Measurements from ENCODE around the gene SLC16A9.
"Not testable (repeated sequence)": the region's sequence is repeated elsewhere in the genome, so short reads cannot be mapped to it uniquely, and the experiment has no call there.

The SLC16A9 gene, protein sequence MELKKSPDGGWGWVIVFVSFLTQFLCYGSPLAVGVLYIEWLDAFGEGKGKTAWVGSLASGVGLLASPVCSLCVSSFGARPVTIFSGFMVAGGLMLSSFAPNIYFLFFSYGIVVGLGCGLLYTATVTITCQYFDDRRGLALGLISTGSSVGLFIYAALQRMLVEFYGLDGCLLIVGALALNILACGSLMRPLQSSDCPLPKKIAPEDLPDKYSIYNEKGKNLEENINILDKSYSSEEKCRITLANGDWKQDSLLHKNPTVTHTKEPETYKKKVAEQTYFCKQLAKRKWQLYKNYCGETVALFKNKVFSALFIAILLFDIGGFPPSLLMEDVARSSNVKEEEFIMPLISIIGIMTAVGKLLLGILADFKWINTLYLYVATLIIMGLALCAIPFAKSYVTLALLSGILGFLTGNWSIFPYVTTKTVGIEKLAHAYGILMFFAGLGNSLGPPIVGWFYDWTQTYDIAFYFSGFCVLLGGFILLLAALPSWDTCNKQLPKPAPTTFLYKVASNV

DNA sequence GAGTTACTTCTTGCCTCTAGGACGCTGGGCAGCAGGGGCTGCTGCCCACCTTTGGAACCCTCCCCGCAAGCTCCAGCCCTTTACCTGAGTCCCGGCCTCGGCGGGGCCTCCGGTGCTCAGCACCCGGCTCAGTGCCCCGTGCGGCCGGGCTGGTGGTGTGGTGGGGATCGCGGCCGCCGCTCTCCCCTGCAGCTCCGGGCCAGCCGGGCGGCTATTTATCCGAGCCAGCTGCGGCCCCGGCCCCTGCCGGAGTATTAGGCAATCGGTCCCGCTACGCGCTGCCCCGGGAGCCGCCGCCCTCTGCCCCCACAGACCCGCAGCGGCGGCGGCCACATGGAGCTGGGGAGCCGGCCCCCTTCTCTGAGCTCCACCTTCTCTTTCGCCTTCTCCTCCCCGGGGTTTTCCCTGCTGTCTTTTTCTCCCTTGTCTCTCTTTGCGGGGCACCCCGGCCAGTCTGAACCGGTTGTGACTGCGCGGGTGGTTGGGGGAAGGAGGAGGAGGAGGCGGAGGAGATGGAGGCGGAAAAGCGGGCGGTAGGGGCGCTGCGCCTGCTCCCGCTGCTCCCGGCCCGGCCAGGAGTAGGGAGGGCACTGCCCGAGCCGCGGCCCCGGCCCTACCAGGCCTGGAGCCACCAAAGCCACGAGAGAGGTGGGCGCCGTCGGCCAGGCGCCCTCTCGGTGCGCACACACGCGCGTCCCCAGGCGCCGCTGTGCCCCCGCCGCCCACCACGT, at the start of gene SLC16A9:
Gene SLC16A9 (minus strand): TSS at position 456 of the 731 bp plus-strand sequence. CDS start 25,559 bp downstream, outside the sequence.
- peak; percentile 11 for DNase-seq

DNA sequence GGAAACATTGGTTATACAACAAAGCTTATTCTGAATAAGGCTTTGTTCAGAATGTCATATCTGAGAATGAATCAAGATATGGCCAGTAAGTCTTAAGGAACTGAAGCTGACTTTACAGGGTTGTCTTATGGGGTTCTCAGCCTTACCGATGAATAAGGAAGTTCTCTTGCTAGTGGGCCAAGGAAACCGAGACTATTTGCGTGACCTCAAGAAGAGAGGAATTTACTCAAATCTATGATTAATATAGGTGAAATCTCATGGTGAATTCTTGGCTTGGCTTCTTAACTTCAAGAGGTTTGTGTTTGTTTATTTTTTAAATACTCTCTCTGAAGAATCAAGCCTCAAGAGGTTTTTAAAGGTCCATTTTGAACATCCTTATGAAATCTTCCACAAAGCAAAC, 48.3 kb upstream of the SLC16A9 start:
- no peak for DNase-seq

DNA sequence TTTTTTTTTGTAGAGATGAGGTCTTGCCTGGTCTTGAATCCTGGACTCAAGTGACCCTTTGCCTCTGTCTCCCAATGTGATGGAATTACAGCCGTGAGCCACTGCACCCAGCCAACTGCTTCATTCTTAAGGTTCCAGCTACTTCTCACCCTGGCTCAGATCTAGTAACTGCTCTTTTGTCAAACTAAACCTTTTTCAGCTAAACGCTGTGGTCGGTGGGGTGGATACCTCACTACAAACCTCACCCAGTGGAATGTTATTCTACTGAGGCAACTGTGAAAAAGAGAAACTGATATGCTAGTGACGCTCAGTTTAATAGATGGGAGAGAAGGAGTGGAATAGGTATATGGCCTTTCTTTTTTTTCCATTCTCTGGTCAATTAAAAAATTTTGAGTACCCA, 45.3 kb upstream of the SLC16A9 start:
- DNase-seq = no peak

GRCh38 chr10:59753267-59753666, 43.6 kb upstream of the SLC16A9 start, which contains the start of gene MRLN:
Gene MRLN, minus strand, starts transcription at chr10:59753455.
- no peak for DNase-seq

DNA sequence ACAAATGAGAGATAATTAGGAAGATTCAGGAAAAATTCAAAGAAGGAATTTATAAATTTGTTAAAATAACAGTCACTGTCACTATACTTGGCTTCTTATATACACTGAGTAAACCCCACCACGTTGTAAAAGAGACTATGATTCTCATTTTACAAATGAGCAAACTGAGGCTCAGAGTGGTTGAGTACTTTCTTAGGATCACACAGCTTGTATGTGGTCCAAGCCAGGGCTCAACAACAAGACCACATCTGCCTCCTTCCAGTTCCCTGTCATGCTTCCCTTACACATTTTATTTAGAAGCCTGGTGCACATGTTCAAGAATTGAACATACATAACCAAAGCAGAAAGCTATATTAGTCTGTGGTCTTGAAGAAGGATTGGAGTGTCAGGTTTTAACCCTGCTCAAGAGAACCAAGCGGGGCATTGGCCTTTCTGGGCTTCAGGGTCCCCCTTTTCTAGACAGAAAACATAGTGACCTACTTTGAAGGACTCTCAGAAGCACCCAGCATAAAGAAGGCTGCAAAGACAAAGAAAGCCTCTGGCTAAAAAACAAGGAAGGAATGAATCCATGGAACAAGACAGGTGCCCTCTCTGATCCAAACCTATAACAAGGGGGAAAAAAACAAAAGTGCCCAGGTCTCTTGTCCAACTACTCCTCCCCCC, 42.8 kb upstream of the SLC16A9 start:
- no peak for DNase-seq

- DNase-seq = no peak
These were observed 40.7 kb upstream of the SLC16A9 start for GRCh38 chr10:59750155-59750945.

- DNase-seq = no peak
These were observed 39.2 kb upstream of the SLC16A9 start for GRCh38 chr10:59748834-59749233.

- DNase-seq = no peak
These were observed 35.6 kb upstream of the SLC16A9 start for GRCh38 chr10:59745163-59745650.

DNA sequence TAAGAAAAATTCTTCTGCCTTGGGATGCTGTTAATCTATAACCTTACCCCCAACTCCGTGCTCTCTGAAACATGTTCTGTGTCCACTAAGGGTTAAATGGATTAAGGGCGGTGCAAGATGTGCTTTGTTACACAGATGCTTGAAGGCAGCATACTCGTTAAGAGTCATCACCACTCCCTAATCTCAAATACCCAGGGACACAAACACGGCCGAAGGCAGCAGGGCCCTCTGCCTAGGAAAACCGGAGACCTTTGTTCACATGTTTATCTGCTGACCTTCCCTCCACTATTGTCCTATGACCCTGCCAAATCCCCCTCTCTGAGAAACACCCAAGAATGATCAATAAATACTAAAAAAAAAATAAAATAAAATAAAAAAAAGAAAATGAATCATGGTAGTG, 35.1 kb upstream of the SLC16A9 start:
- DNase-seq = not testable (repeated sequence)

GRCh38 chr10:59744156-59744555, 34.5 kb upstream of the SLC16A9 start:
- not testable (repeated sequence) for DNase-seq

- DNase-seq = no peak
These were observed 31.9 kb upstream of the SLC16A9 start for GRCh38 chr10:59741583-59741982.

DNA sequence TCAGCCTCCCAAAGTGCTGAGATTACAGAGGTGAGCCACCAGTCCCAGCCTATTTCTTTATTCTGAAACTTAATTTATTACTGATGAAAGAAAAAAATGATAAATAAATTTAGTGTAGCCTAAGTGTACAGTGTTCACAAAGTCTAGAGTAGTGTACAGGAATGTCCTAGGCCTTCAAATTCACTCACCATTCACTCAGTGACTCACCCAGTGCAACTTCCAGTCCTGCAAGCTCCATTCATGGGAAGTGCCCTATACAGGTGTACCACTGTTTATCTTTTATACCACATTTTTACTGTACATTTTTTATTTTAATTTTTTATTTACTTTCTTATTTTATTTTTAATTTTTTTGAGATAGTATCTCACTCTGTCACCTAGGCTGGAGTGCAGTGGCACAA, 31.4 kb upstream of the SLC16A9 start:
- DNase-seq = no peak

GRCh38 chr10:59736749-59737148, 27.1 kb upstream of the SLC16A9 start:
- no peak for DNase-seq

DNA sequence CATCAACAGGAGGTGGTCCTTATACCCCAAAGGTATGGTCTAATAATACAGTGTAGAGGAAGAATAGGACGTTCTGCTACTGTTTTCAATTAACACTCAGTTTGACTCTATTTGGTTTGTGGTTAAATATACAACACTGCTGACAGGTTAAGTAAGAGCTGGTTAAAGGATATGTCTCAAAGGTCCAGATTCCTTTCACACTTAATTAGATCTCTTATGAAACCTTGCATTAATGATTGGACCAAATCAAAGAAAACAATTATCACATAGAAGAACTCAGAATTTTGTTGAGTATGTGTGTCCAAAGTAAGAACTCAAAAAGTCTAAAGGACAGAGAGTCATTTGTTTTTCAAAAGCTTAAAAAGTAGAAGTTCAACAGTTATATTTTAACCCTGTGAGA, 25.6 kb upstream of the SLC16A9 start:
- no peak for DNase-seq

DNA sequence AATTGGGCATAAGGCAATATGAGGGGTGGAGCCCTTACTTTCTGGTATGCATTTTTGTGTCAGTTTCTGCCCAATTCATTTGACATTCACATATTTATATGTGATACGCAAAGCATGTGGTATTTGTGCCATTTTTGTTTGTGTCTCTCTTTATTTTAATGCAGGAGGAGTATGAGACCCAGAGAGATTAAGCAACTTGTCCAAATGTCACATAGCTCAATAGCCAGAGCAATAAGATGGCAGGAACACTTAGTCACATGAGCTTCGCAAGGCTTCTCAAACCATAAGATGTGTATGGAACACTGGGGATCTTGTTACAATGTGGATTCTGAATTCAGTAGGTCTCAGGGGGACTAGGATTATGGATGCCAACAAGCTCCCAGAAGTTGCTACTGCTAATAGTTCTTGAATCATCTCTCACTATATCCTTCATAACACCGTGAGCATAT, 24.4 kb upstream of the SLC16A9 start:
- DNase-seq = no peak

DNA sequence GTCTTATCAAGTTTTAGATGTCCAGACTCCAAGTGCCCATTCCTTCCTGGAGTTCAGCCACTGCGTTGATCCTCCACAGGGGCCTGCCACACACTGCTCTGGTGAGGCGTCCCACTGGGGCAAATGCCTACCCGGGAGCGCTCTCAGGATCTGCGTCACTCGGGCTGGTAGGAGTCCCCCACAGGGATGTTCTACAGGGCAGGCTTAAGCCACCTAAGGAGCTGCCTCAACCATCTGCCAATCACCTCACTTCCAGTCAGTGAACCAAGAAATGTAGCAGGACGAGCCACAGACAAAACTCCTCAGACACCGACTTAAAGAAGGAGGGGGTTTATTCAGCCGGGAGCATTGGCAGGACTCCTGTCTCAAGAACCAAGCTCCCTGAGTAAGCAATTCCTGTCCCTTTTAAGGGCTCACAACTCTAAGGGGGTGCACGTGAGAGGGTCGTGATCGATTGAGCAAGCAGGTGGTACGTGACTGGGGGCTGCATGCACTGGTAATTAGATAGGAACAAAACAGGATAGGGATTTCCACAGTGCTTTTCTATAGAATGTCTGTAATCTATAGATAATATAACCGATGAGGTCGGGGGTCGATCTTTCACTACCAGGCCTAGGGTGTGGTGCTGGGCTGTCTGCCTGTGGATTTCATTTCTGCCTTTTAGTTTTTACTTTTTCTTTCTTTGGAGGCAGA, 23.8 kb upstream of the SLC16A9 start:
- not testable (repeated sequence) for DNase-seq

DNA sequence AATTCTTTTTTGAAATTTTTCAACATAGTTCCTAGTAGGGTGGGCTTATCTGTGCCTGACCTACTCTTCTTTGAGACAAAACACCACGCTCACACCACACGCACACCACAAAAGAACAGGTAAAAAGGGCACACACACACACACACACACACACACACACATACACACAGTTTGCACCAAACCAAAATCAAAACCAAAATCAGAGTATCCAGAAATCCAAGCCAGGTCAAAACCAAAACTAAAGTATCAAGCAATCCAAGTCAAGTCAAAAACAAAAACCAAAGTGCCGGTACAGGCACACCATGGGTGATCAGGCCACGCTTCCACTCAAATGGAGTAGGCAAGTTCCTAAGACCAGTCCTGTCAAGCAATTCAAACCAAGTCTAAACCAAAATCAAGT, 23.2 kb upstream of the SLC16A9 start:
- not testable (repeated sequence) for DNase-seq

- not testable (repeated sequence) for DNase-seq
These were observed 19.5 kb upstream of the SLC16A9 start for GRCh38 chr10:59729167-59729566.

DNA sequence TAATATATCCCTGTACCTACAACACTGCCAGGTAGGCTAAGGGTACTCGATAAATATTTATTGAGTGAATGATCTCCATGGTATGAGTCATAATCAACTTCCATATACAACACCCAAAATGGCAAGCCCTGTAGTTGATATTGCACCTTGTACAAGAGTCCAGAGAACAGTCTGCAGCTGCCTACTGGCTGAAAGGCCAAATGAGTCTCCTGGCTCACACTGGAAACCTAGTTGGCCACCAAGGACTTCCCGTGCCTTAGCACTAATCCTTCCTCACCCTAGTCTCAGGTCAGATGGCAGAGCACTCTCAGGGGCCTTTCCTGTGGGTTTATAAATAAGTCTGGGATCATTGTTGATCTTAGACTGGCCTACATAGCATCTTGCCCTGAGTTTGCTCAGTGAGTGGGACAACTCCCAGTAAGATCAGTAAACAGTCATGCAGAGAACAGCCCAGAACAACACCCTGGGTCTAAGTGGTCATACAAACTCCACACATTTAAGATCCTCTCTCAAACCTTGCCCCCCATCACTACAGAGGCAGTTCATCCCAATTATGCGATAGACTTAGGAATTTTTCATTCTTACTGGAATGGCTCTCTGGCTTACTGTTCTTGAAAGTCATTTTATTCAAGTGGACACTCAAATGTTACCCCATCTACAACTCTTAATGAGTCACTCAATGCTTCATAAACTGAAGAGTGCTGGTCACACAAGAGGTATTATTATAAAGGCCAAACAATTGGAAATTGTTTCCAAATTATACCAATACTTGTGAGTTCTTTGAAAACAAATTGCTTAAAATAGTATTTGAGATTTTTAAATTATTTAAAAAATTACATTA, 14.7 kb upstream of the SLC16A9 start:
- DNase-seq = no peak

GRCh38 chr10:59720377-59720776, 10.7 kb upstream of the SLC16A9 start:
- DNase-seq = no peak

DNA sequence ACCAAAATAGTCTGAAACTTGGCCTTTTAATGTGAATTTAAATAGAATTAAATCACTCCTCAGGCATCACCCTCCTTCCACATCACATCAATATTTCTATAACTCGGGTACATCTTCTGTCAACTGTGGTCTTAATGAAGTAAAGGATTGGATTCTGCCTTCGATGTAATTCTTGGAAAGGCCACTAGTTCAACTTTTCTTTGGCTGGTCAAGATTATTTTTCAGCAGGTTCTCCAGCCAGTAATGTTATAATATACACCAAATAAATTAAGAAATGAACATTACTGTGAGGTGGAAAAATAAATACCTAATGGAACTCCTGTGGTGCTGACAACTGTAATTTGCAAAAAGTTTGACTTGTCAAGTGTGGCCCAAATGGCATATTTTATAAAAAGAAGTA, 9.7 kb upstream of the SLC16A9 start:
- DNase-seq = no peak

Data from NCI-H526 treated with DMSO at 0.1 percent for 48 hours (cell line).